Endodermal cell (in vitro differentiated cells): Measurements from ENCODE around the gene MEPE. TPM values are rescaled to one million over a fixed set of nuclear protein-coding genes. Genes with fewer than 3 reads are reported as not detected.

ENCODE experiments used
- DNase-seq: peaks from one replicate; pipeline ENCODE4 v3.0.0-alpha.2; 2017
- H3K27ac ChIP-seq: 2 replicates; pipeline ENCODE4 v1.5.1; 2013; ENCODE audit warnings: mild to moderate bottlenecking, low read depth, low read length, moderate library complexity
- H3K27me3 ChIP-seq: 2 replicates; pipeline ENCODE4 v1.6.1; 2013; ENCODE audit warnings: mild to moderate bottlenecking, low read length, moderate library complexity; ENCODE audit not compliant: insufficient read depth, control insufficient read depth, poor library complexity, severe bottlenecking
- H3K36me3 ChIP-seq: 2 replicates; pipeline ENCODE4 v1.7.0; 2013; ENCODE audit warnings: mild to moderate bottlenecking, low read length, moderate library complexity; ENCODE audit not compliant: control insufficient read depth, insufficient read depth
- H3K4me1 ChIP-seq: one replicate; pipeline ENCODE4 v1.7.0; 2013; ENCODE audit warnings: low read length; ENCODE audit not compliant: control insufficient read depth, insufficient read depth
- H3K4me3 ChIP-seq: 2 replicates; pipeline ENCODE4 v1.5.1; 2013; ENCODE audit warnings: mild to moderate bottlenecking, low read length, moderate library complexity
- H3K9ac ChIP-seq: 2 replicates; pipeline ENCODE4 v1.6.1; 2013; ENCODE audit warnings: mild to moderate bottlenecking, low read length, moderate library complexity; ENCODE audit not compliant: poor library complexity, severe bottlenecking; ENCODE audit errors: extremely low read depth
- H3K9me3 ChIP-seq: 2 replicates; pipeline ENCODE4 v1.6.1; 2013; ENCODE audit warnings: mild to moderate bottlenecking, low read length, moderate library complexity; ENCODE audit not compliant: control insufficient read depth
- H3K27ac Mint-ChIP-seq: 2 replicates; pipeline ENCODE4 v1.8.0; 2020; ENCODE audit warnings: mixed read lengths
- H3K27me3 Mint-ChIP-seq: 2 replicates; pipeline ENCODE4 v1.8.0; 2021; ENCODE audit warnings: mild to moderate bottlenecking, mixed read lengths; ENCODE audit not compliant: insufficient read depth
- H3K36me3 Mint-ChIP-seq: 2 replicates; pipeline ENCODE4 v1.8.0; 2020; ENCODE audit warnings: low read depth, mixed read lengths
- H3K4me1 Mint-ChIP-seq: 2 replicates; pipeline ENCODE4 v1.8.0; 2020; ENCODE audit warnings: mixed read lengths
- H3K4me3 Mint-ChIP-seq: 2 replicates; pipeline ENCODE4 v1.8.0; 2020; ENCODE audit warnings: mild to moderate bottlenecking, moderate library complexity, mixed read lengths
- H3K9me3 Mint-ChIP-seq: 2 replicates; pipeline ENCODE4 v1.8.0; 2020; ENCODE audit warnings: mild to moderate bottlenecking, mixed read lengths
- WGBS, 2 experiments: methylation state at CpG; one replicate each; pipeline versions ENCODE4 v1.1.5 to v1.1.7; 2013; ENCODE audit warnings: missing lambda C conversion rate in 2 of 2, mixed read lengths in 1 of 2; ENCODE audit not compliant: insufficient coverage in 1 of 2, insufficient read length in 1 of 2; 5-methylcytosine and 5-hydroxymethylcytosine counted together
- total RNA-seq, 2 donors: library from RNA; stranded (reverse); fragmentation: NEBNext Ultra II Directional in 1 of 2; extraction: Animal tissue kit (Norgen Biotek cat#: 25700) in 1 of 2; gene quantifications; 2 replicates in 1 of 2; 3 replicates in 1 of 2; pipeline ENCODE4 v1.2.1, GENCODE V29; 2021
- TF ChIP-seq, protein P1 (sequence below): fragments of 200-600 bp; sonication (generic); conservative IDR thresholded peaks from 2 replicates; pipeline ENCODE4 v1.5.0; 2021; ENCODE audit warnings: antibody characterized with exemption, mild to moderate bottlenecking

The MEPE gene
- total RNA-seq, 2 donors from 2014 or later, result 0.37 to 0.89 TPM

DNA sequence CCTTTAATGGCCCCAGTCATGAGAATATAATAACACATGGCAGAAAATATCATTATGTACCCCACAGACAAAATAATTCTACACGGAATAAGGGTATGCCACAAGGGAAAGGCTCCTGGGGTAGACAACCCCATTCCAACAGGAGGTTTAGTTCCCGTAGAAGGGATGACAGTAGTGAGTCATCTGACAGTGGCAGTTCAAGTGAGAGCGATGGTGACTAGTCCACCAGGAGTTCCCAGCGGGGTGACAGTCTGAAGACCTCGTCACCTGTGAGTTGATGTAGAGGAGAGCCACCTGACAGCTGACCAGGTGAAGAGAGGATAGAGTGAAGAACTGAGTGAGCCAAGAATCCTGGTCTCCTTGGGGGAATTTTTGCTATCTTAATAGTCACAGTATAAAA lies 13.5 kb downstream of the MEPE start:
- H3K4me3 ChIP-seq, result no peak overlapping the region
- H3K9me3 ChIP-seq, result no peaks in the 10 kb centered on the region
- H3K27me3 ChIP-seq, result no peaks in the 10 kb centered on the region
- Mint-ChIP-seq H3K4me3 (no peak overlapping the region), H3K27me3 (no peaks in the 10 kb centered on the region), H3K36me3 (no peaks in the 10 kb centered on the region), H3K27ac (no peak overlapping the region), H3K9me3 (no peaks in the 10 kb centered on the region), H3K4me1 (peaks cover 10% of the 10 kb centered on the region)
- H3K36me3 ChIP-seq, result no peaks in the 10 kb centered on the region
- WGBS, 2 experiments, result 91 to 95% methylated on average over 3 to 5 of the region's 5 CpGs
- H3K9ac ChIP-seq, result no peak overlapping the region
- peaks cover 6% of the 10 kb centered on the region for H3K4me1 ChIP-seq
- DNase-seq, result no peak
- TF ChIP-seq, protein P1, sequence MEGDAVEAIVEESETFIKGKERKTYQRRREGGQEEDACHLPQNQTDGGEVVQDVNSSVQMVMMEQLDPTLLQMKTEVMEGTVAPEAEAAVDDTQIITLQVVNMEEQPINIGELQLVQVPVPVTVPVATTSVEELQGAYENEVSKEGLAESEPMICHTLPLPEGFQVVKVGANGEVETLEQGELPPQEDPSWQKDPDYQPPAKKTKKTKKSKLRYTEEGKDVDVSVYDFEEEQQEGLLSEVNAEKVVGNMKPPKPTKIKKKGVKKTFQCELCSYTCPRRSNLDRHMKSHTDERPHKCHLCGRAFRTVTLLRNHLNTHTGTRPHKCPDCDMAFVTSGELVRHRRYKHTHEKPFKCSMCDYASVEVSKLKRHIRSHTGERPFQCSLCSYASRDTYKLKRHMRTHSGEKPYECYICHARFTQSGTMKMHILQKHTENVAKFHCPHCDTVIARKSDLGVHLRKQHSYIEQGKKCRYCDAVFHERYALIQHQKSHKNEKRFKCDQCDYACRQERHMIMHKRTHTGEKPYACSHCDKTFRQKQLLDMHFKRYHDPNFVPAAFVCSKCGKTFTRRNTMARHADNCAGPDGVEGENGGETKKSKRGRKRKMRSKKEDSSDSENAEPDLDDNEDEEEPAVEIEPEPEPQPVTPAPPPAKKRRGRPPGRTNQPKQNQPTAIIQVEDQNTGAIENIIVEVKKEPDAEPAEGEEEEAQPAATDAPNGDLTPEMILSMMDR, result no peak
- H3K27ac ChIP-seq, result no peak overlapping the region

DNA sequence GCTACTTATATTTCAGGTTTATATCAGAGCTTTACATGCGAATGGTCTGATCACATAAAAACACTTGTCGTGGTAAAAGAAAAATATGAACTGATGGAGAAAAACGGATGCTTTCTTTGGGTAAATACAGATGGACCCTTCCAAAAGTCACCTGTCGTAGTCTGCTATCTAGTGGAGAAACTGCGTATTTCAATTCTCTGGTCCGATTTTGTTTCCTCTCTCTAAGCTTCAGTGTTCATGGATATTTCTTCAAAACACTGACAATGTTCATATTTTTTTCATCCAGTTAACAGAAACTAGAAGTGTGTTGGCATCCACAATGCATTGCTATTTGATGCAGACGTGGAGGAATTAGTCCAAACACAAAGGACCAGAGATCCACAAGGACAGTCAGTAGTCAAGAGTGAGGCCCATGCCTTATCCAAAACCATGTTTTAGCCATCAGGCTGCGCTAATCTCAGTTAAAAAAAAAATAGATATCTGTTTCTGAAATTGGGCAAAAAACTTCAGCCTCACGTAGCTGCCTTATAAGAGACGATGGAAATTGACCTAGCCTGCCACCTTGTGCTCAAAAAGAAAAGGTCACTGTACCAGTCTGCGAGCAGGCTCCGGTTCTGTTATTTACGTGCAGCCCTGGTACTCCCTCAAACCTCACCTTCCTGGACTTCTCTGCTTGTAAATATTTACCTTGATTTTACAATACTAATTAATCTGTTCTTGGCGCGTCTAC lies 16.0 kb downstream of the MEPE start:
- no peak overlapping the region for H3K27ac ChIP-seq
- peak; percentile 74 for DNase-seq
- WGBS, 2 experiments, result 21 to 32% methylated on average over 11 to 15 of the region's 15 CpGs
- H3K4me1 Mint-ChIP-seq, result peaks cover 11% of the 10 kb centered on the region
- no peak overlapping the region for H3K27ac Mint-ChIP-seq
- no peaks in the 10 kb centered on the region for H3K36me3 Mint-ChIP-seq
- no peak overlapping the region for H3K9ac ChIP-seq
- peaks cover 6% of the 10 kb centered on the region for H3K4me1 ChIP-seq
- H3K9me3 ChIP-seq, result no peaks in the 10 kb centered on the region
- no peaks in the 10 kb centered on the region for H3K27me3 Mint-ChIP-seq
- H3K9me3 Mint-ChIP-seq, result no peaks in the 10 kb centered on the region
- H3K36me3 ChIP-seq, result no peaks in the 10 kb centered on the region
- no peak overlapping the region for H3K4me3 ChIP-seq
- no peaks in the 10 kb centered on the region for H3K27me3 ChIP-seq
- no peak overlapping the region for H3K4me3 Mint-ChIP-seq
- TF ChIP-seq, protein P1, result peak; percentile 76

DNA sequence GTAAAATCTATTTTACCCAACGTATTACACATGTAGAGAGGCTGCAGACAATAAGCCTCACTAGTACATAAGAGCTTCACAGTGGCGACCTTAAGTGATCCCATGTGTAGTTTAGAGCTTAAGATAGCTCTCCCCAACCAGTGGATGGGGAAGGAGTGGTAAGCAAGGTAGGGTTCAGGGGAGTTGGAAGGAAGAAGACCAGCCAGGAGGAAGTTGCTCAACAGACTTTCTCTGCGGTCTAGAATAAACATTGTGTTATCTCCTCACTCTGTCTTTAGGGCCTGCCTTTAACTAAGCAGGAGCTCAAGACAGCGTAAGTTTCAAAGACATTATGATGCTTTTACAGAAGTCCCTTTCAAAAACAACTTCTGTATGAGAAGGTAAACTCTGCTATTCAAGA lies 16.8 kb downstream of the MEPE start:
- Mint-ChIP-seq H3K36me3 (no peaks in the 10 kb centered on the region), H3K4me1 (peaks cover 12% of the 10 kb centered on the region), H3K9me3 (no peaks in the 10 kb centered on the region), H3K27ac (no peak overlapping the region), H3K27me3 (no peaks in the 10 kb centered on the region), H3K4me3 (no peak overlapping the region)
- H3K9ac ChIP-seq, result no peak overlapping the region
- H3K9me3 ChIP-seq, result no peaks in the 10 kb centered on the region
- 50 to 59% methylated on average over 2 to 4 of the region's 4 CpGs for WGBS, 2 experiments
- no peak overlapping the region for H3K4me3 ChIP-seq
- peaks cover 6% of the 10 kb centered on the region for H3K4me1 ChIP-seq
- no peak for DNase-seq
- H3K27me3 ChIP-seq, result no peaks in the 10 kb centered on the region
- TF ChIP-seq, protein P1, result no peak
- no peak overlapping the region for H3K27ac ChIP-seq
- no peaks in the 10 kb centered on the region for H3K36me3 ChIP-seq
